CD14-positive monocyte (primary cell): ENCODE measurements around the gene TMEM40. TPM values are rescaled to one million over a fixed set of nuclear protein-coding genes. Genes with fewer than 3 reads are reported as not detected.

Experiments used
- DNase-seq, 3 donors: peaks; one replicate each; pipeline ENCODE4 v3.0.0-alpha.2; 2011 to 2022
- H2AFZ ChIP-seq: 2 replicates; pipeline ENCODE4 v1.6.0; 2012; ENCODE audit warnings: mild to moderate bottlenecking, low read depth, low read length, inconsistent platforms; ENCODE audit not compliant: insufficient read depth, poor library complexity, severe bottlenecking
- H3K27ac ChIP-seq, 2 donors: 1 replicate in 1 of 2; 2 replicates in 1 of 2; pipeline ENCODE4 v1.5.1; 2012 to 2013; ENCODE audit warnings: low read length in 2 of 2, control low read depth in 1 of 2, inconsistent platforms in 1 of 2, low read depth in 1 of 2, mild to moderate bottlenecking in 1 of 2
- H3K27me3 ChIP-seq, 2 donors: one replicate each; pipeline versions ENCODE4 v1.6.0 to v1.6.1; 2011 to 2013; ENCODE audit warnings: low read length in 2 of 2; ENCODE audit not compliant: control insufficient read depth in 2 of 2, insufficient read depth in 2 of 2
- H3K36me3 ChIP-seq, 2 donors: replicated peaks in 1 of 2; 1 replicate in 1 of 2; 2 replicates in 1 of 2; pipeline versions ENCODE4 v1.5.1 to v1.6.1; 2012 to 2013; ENCODE audit warnings: low read length in 2 of 2, control low read depth in 1 of 2, inconsistent platforms in 1 of 2, mild to moderate bottlenecking in 1 of 2; ENCODE audit not compliant: insufficient read depth in 2 of 2, control insufficient read depth in 1 of 2
- H3K4me1 ChIP-seq, 2 donors: 1 replicate in 1 of 2; 2 replicates in 1 of 2; pipeline versions ENCODE4 v1.5.1 to v1.6.1; 2012 to 2013; ENCODE audit warnings: low read length in 2 of 2, control low read depth in 1 of 2, inconsistent platforms in 1 of 2, mild to moderate bottlenecking in 1 of 2, moderate library complexity in 1 of 2; ENCODE audit not compliant: insufficient read depth in 2 of 2, control insufficient read depth in 1 of 2
- H3K4me2 ChIP-seq: replicated peaks from 2 replicates; pipeline ENCODE3; 2012; ENCODE audit warnings: low read length, moderate library complexity, mild to moderate bottlenecking; ENCODE audit not compliant: poor library complexity, severe bottlenecking; ENCODE audit errors: extremely low read depth
- H3K4me3 ChIP-seq, 3 experiments: fragments of 200-600 bp in 1 of 3; sonication (generic) in 1 of 3; replicated peaks in 1 of 3; 1 replicate in 2 of 3; 2 replicates in 1 of 3; pipeline ENCODE4 v1.5.1; 2011 to 2013; ENCODE audit warnings: low read length in 3 of 3, mild to moderate bottlenecking in 3 of 3, control low read depth in 2 of 3, low read depth in 2 of 3, inconsistent platforms in 1 of 3, moderate library complexity in 1 of 3
- H3K79me2 ChIP-seq: 2 replicates; pipeline ENCODE4 v1.6.0; 2012; ENCODE audit warnings: mild to moderate bottlenecking, control low read depth, inconsistent platforms, low read length, moderate library complexity; ENCODE audit not compliant: insufficient read depth
- H3K9ac ChIP-seq: 2 replicates; pipeline ENCODE4 v1.6.0; 2017; ENCODE audit warnings: low read length, mild to moderate bottlenecking; ENCODE audit not compliant: insufficient read depth, poor library complexity, severe bottlenecking
- H3K9me3 ChIP-seq, 2 donors: replicated peaks in 1 of 2; 1 replicate in 1 of 2; 2 replicates in 1 of 2; pipeline versions ENCODE4 v1.5.1 to v1.6.1; 2012 to 2013; ENCODE audit warnings: low read length in 2 of 2, control low read depth in 1 of 2; ENCODE audit not compliant: control insufficient read depth in 1 of 2, insufficient read depth in 1 of 2
- H4K20me1 ChIP-seq: 2 replicates; pipeline ENCODE4 v1.6.0; 2012; ENCODE audit warnings: mild to moderate bottlenecking, low read length, control low read depth, moderate library complexity; ENCODE audit not compliant: insufficient read depth
- H3K27ac Mint-ChIP-seq, 7 donors: one replicate each; pipeline ENCODE4 v1.8.0; 2020; ENCODE audit warnings: mild to moderate bottlenecking in 7 of 7, mixed read lengths in 7 of 7, moderate library complexity in 6 of 7, inconsistent platforms in 2 of 7
- H3K27me3 Mint-ChIP-seq, 3 donors: one replicate each; pipeline ENCODE4 v1.8.0; 2021 to 2022; ENCODE audit warnings: low read depth in 3 of 3, mild to moderate bottlenecking in 3 of 3, mixed read lengths in 3 of 3, moderate library complexity in 3 of 3, inconsistent platforms in 1 of 3
- H3K36me3 Mint-ChIP-seq, 2 donors: one replicate each; pipeline ENCODE4 v1.8.0; 2020; ENCODE audit warnings: mixed read lengths in 2 of 2, inconsistent platforms in 1 of 2, mild to moderate bottlenecking in 1 of 2
- H3K4me1 Mint-ChIP-seq: one replicate; pipeline ENCODE4 v1.8.0; 2020; ENCODE audit warnings: mild to moderate bottlenecking, mixed read lengths
- H3K4me3 Mint-ChIP-seq, 2 donors: one replicate each; pipeline ENCODE4 v1.8.0; 2020; ENCODE audit warnings: mild to moderate bottlenecking in 2 of 2, mixed read lengths in 2 of 2, moderate library complexity in 1 of 2
- H3K9me3 Mint-ChIP-seq, 7 donors: one replicate each; pipeline ENCODE4 v1.8.0; 2020 to 2022; ENCODE audit warnings: mixed read lengths in 7 of 7, mild to moderate bottlenecking in 6 of 7, moderate library complexity in 6 of 7, inconsistent platforms in 2 of 7
- WGBS: methylation state at CpG from one replicate; pipeline ENCODE4 v1.1.5; 2013; ENCODE audit warnings: missing lambda C conversion rate; ENCODE audit not compliant: insufficient coverage; 5-methylcytosine and 5-hydroxymethylcytosine counted together
- intact Hi-C, 2 donors: fragments of 100-400 bp; cut with micrococcal nuclease; formaldehyde crosslinking; loops; one replicate each; pipeline versions ENCODE4 v1.15.0 to v1.15.1; 2023
- polyA plus RNA-seq, 3 donors: library from polyadenylated mRNA; depleted of rRNA in 1 of 3; unstranded in 2 of 3; stranded (reverse) in 1 of 3; fragments of 300-500 nt in 2 of 3; fragments of >200 nt in 1 of 3; fragmentation: Illumina TruSeq in 2 of 3; gene quantifications; 1 replicate in 2 of 3; 2 replicates in 1 of 3; pipeline ENCODE4 v1.2.3, GENCODE V29; 2012 to 2021
- TF ChIP-seq, protein P1 (sequence below): fragments of 200-600 bp; IDR thresholded peaks from one replicate; pipeline ENCODE4 v1.8.0; 2022; ENCODE audit warnings: antibody characterized with exemption, mild to moderate bottlenecking

TMEM40 gene
- polyA plus RNA-seq, 3 donors: 0.92 TPM; not detected in 2

DNA sequence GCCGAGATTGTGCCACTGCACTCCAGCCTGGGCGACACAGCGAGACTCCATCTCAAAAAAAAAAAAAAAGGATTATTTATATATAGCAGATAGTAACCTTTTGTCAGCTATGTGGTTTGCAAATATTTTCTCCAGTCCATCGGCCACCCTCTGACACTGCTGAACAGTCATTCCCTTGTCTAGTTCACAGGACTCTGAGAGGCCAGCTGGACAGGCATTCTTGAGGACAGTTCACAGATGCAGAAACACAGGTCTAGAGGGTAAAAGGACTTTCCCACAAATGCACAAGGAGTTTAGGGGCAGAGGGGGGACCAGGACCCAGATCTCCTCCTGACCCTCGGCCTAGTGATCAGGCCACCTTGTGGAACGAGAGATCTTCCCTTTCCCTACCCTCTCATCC, 7.5 kb upstream of the TMEM40 start:
- Mint-ChIP-seq H3K4me3 (no peak overlapping the region), H3K27me3 (peaks cover 3 to 8% (median 5%) of the 10 kb centered on the region in 3 donors), H3K4me1 (no peaks in the 10 kb centered on the region), H3K27ac (peak overlapping the region in 1 of 7 donors; percentile 50), H3K9me3 (no peaks in the 10 kb centered on the region), H3K36me3 (no peaks in the 10 kb centered on the region)
- no peak overlapping the region for H3K27ac ChIP-seq
- no peaks in the 10 kb centered on the region for H3K4me1 ChIP-seq
- no peaks in the 10 kb centered on the region for H3K79me2 ChIP-seq
- TF ChIP-seq, protein P1, sequence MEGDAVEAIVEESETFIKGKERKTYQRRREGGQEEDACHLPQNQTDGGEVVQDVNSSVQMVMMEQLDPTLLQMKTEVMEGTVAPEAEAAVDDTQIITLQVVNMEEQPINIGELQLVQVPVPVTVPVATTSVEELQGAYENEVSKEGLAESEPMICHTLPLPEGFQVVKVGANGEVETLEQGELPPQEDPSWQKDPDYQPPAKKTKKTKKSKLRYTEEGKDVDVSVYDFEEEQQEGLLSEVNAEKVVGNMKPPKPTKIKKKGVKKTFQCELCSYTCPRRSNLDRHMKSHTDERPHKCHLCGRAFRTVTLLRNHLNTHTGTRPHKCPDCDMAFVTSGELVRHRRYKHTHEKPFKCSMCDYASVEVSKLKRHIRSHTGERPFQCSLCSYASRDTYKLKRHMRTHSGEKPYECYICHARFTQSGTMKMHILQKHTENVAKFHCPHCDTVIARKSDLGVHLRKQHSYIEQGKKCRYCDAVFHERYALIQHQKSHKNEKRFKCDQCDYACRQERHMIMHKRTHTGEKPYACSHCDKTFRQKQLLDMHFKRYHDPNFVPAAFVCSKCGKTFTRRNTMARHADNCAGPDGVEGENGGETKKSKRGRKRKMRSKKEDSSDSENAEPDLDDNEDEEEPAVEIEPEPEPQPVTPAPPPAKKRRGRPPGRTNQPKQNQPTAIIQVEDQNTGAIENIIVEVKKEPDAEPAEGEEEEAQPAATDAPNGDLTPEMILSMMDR: no peak
- H3K27me3 ChIP-seq: no peaks in the 10 kb centered on the region
- no peak overlapping the region for H3K4me3 ChIP-seq
- H3K4me2 ChIP-seq: no peak overlapping the region
- no peaks in the 10 kb centered on the region for H4K20me1 ChIP-seq
- H2AFZ ChIP-seq: no peak overlapping the region
- no peaks in the 10 kb centered on the region for H3K9me3 ChIP-seq
- no peak for DNase-seq
- no peaks in the 10 kb centered on the region for H3K36me3 ChIP-seq
- no peak overlapping the region for H3K9ac ChIP-seq
- WGBS: 83% methylated on average over 2 of the region's 6 CpGs
- intact Hi-C loops: no loop called here

DNA sequence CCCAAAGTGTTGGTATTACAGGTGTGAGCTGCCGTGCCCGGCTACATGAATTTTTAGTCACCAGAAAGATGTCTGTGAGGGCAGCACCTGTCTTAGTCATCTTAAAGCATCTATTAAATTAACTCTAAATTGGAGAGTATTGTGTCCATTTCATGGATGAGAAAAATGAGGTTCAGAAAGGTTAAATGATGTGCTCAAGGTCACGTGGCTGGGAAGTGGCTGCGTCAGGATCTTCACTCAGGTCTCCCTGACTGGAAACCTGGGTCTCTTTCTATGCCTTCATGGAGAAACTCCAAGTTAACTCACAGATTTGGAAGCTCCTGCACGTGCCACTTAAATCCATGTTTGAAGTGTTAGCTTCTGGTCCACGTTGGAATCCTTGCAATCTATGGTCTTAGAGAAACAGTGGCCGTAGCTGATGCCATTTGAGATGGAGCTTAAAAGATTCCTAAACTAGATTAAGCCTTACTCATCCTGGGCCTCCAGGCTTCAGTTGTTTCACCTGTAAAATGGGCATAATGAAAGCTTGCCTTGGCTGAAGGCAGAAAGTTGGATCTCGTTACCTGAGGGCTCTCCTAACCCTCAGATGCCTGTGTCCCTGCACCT, 5.2 kb upstream of the TMEM40 start:
- H3K4me1 ChIP-seq: no peaks in the 10 kb centered on the region
- no peak overlapping the region for H3K9ac ChIP-seq
- no peak overlapping the region for H3K4me2 ChIP-seq
- Mint-ChIP-seq H3K27ac (no peak overlapping the region), H3K36me3 (no peaks in the 10 kb centered on the region), H3K4me3 (no peak overlapping the region), H3K27me3 (peaks cover 3 to 10% (median 4%) of the 10 kb centered on the region in 3 donors), H3K9me3 (no peaks in the 10 kb centered on the region), H3K4me1 (no peaks in the 10 kb centered on the region)
- TF ChIP-seq, protein P1: no peak
- H3K9me3 ChIP-seq: no peaks in the 10 kb centered on the region
- no peaks in the 10 kb centered on the region for H3K79me2 ChIP-seq
- 96% methylated on average over 4 of the region's 8 CpGs for WGBS
- H3K27me3 ChIP-seq: no peaks in the 10 kb centered on the region
- intact Hi-C loops: no loop called here
- H4K20me1 ChIP-seq: no peaks in the 10 kb centered on the region
- no peak overlapping the region for H3K27ac ChIP-seq
- no peak overlapping the region for H2AFZ ChIP-seq
- H3K4me3 ChIP-seq: no peak overlapping the region
- no peak for DNase-seq
- H3K36me3 ChIP-seq: no peaks in the 10 kb centered on the region
